A673 (cell line): ENCODE results near the gene CERS5. TPM values are rescaled to one million over a fixed set of nuclear protein-coding genes. Genes with fewer than 3 reads are reported as not detected.

Source experiments
- BruUV-seq: library from RNA; stranded (reverse); fragments of 400-500 nt; replicated peaks from 2 replicates; lab custom pipeline; 2021; lab: Mats Ljungman, UMichigan
- CTCF ChIA-PET: fragments of 300-600 bp; sonication (Branson Sonifier 250); formaldehyde crosslinking; loops from one replicate; lab custom pipeline; 2022; ENCODE audit warnings: antibody characterized with exemption; lab: Charles Lee
- POLR2A ChIA-PET: fragments of 300-600 bp; sonication (Branson Sonifier 250); formaldehyde crosslinking; loops from one replicate; lab custom pipeline; 2022; ENCODE audit warnings: antibody characterized with exemption; ENCODE audit not compliant: low non-redundant PET; lab: Charles Lee
- DNase-seq: peaks from one replicate; pipeline ENCODE4 v3.0.0-alpha.2; 2015; ENCODE audit warnings: low spot score
- H3K27ac ChIP-seq: fragments of 200-600 bp; sonication (generic); 2 replicates; pipeline ENCODE4 v1.5.1; 2016; ENCODE audit warnings: mixed run types, low read depth, mild to moderate bottlenecking, mixed read lengths, antibody characterized with exemption, low read length; ENCODE audit not compliant: poor library complexity, severe bottlenecking
- H3K27me3 ChIP-seq: fragments of 200-600 bp; sonication (generic); replicated peaks from 2 replicates; pipeline ENCODE4 v1.6.1; 2017; ENCODE audit warnings: mixed run types, low read depth, mild to moderate bottlenecking, mixed read lengths, antibody characterized with exemption, low read length; ENCODE audit not compliant: insufficient read depth, poor library complexity
- H3K36me3 ChIP-seq: fragments of 200-600 bp; sonication (generic); 2 replicates; pipeline ENCODE4 v1.6.1; 2016; ENCODE audit warnings: mixed run types, mild to moderate bottlenecking, mixed read lengths, antibody characterized with exemption, low read length; ENCODE audit not compliant: insufficient read depth, poor library complexity, severe bottlenecking
- H3K4me1 ChIP-seq: fragments of 200-600 bp; sonication (generic); 2 replicates; pipeline ENCODE4 v1.6.1; 2017; ENCODE audit warnings: mixed run types, mild to moderate bottlenecking, mixed read lengths, antibody characterized with exemption, low read length; ENCODE audit not compliant: insufficient read depth, poor library complexity, severe bottlenecking
- H3K4me3 ChIP-seq: fragments of 200-600 bp; sonication (generic); 2 replicates; pipeline ENCODE4 v1.5.1; 2016; ENCODE audit warnings: low read depth, mixed run types, mild to moderate bottlenecking, mixed read lengths, low read length; ENCODE audit not compliant: poor library complexity, severe bottlenecking
- H3K9me3 ChIP-seq: fragments of 200-600 bp; sonication (generic); 2 replicates; pipeline ENCODE4 v1.6.1; 2016; ENCODE audit warnings: mixed run types, low read depth, mild to moderate bottlenecking, mixed read lengths, antibody characterized with exemption, low read length; ENCODE audit not compliant: poor library complexity, severe bottlenecking
- EZH2 ChIP-seq: fragments of 200-600 bp; sonication (generic); IDR thresholded peaks from 2 replicates; pipeline ENCODE4 v1.6.1; 2017; ENCODE audit warnings: borderline replicate concordance, low read depth, mild to moderate bottlenecking, mixed read lengths, antibody characterized with exemption, low read length; ENCODE audit not compliant: poor library complexity, severe bottlenecking
- intact Hi-C: fragments of 100-400 bp; cut with micrococcal nuclease; formaldehyde crosslinking; loops from one replicate; pipeline ENCODE4 v1.10.0; 2022; ENCODE audit not compliant: unreplicated experiment
- total RNA-seq: library from RNA; stranded (reverse); gene quantifications from 2 replicates; pipeline ENCODE4 v1.2.3, GENCODE V29; 2021
- TF ChIP-seq, protein P1 (sequence below): fragments of 300-800, 200-600 bp; sonication (generic); conservative IDR thresholded peaks from 2 replicates; pipeline ENCODE4 v1.5.1; 2017; ENCODE audit warnings: low read depth, mild to moderate bottlenecking, antibody characterized with exemption, low read length, moderate library complexity, mixed read lengths

CERS5 gene
- total RNA-seq, 1 experiment from 2014 or later = 57.0 TPM

DNA sequence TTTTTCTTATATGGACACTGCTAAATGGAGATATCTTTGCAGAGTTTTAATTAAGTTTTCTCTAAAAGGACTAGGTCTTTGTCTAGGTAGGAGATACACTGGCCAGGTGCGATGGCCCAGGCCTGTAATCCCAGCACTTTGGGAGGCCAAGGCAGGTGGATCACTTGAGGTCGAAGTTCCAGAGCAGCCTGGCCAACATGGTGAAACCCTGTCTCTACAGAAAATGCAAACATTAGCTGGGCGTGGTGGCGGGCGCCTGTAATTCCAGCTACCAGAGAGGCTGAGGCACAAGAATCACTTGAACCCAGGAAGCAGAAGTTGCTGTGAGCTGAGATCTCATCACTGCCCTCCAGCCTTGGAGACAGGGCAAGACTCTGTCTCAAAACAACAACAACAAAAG is 17.1 kb upstream of the CERS5 start:
- Histone ChIP-seq H3K9me3 (no peaks in the 10 kb centered on the region), H3K27ac (no peak overlapping the region), H3K27me3 (no peaks in the 10 kb centered on the region), H3K36me3 (peaks cover 32% of the 10 kb centered on the region), H3K4me1 (peaks cover 49% of the 10 kb centered on the region), H3K4me3 (no peak overlapping the region)
- CTCF ChIA-PET = no interaction called here
- BruUV-seq = no TSS peak
- no peak for TF ChIP-seq EZH2
- TF ChIP-seq, protein P1, sequence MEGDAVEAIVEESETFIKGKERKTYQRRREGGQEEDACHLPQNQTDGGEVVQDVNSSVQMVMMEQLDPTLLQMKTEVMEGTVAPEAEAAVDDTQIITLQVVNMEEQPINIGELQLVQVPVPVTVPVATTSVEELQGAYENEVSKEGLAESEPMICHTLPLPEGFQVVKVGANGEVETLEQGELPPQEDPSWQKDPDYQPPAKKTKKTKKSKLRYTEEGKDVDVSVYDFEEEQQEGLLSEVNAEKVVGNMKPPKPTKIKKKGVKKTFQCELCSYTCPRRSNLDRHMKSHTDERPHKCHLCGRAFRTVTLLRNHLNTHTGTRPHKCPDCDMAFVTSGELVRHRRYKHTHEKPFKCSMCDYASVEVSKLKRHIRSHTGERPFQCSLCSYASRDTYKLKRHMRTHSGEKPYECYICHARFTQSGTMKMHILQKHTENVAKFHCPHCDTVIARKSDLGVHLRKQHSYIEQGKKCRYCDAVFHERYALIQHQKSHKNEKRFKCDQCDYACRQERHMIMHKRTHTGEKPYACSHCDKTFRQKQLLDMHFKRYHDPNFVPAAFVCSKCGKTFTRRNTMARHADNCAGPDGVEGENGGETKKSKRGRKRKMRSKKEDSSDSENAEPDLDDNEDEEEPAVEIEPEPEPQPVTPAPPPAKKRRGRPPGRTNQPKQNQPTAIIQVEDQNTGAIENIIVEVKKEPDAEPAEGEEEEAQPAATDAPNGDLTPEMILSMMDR = no peak
- intact Hi-C loops = loop anchor here (10.0 kb wide), 1 partner anchor 131 kb away; no protein-coding TSS in a partner anchor
- POLR2A ChIA-PET = interaction anchor here (0.8 kb wide), 1 partner anchor 101 kb away, joined by 18 read pairs; no protein-coding TSS in a partner anchor
- DNase-seq = no peak

DNA sequence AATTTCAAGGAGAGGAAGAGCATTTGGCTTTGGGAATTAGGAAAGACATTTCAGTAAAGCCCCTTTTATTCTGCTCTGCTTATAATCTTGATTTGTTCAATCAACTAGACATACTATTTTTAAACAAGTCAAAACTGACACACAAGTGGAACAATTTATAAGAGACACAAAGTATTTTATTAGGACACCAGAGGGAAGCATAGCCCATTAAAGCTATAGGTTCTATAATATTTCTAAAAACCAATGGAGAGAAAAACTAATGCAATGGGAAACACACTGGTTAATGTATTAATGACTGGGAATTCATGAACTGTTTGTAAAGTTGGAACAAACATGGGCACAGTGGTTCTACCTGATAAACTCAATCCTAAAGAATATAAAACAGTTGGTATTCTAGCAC is 15.3 kb upstream of the CERS5 start:
- Histone ChIP-seq H3K4me1 (peaks cover 33% of the 10 kb centered on the region), H3K36me3 (peaks cover 37% of the 10 kb centered on the region), H3K27me3 (no peaks in the 10 kb centered on the region), H3K9me3 (no peaks in the 10 kb centered on the region), H3K4me3 (no peak overlapping the region), H3K27ac (no peak overlapping the region)
- DNase-seq = no peak
- TF ChIP-seq, protein P1 = no peak
- TF ChIP-seq EZH2 = no peak
- intact Hi-C loops = loop anchor here (10.0 kb wide), 1 partner anchor 132 kb away; no protein-coding TSS in a partner anchor
- CTCF ChIA-PET = interaction anchor here (1.4 kb wide), 1 partner anchor 132 kb away, joined by 6 read pairs; no protein-coding TSS in a partner anchor
- POLR2A ChIA-PET = no interaction called here
- no TSS peak for BruUV-seq

GRCh38 chr12:50181691-50182090 is 14.5 kb upstream of the CERS5 start:
- peaks cover 25% of the 10 kb centered on the region for H3K4me1 ChIP-seq
- DNase-seq = no peak
- no peak overlapping the region for H3K4me3 ChIP-seq
- TF ChIP-seq EZH2 = no peak
- TF ChIP-seq, protein P1 = no peak
- ChIA-PET POLR2A (no interaction called here), CTCF (interaction anchor here (0.6 to 1.4 kb wide), 4 partner anchors 12 to 138 kb away, joined by 4 to 6 read pairs (median 6); no protein-coding TSS in a partner anchor)
- intact Hi-C loops = loop anchor here (10.0 kb wide), 1 partner anchor 133 kb away; no protein-coding TSS in a partner anchor
- no peaks in the 10 kb centered on the region for H3K9me3 ChIP-seq
- no peak overlapping the region for H3K27ac ChIP-seq
- H3K27me3 ChIP-seq = no peaks in the 10 kb centered on the region
- peaks cover 44% of the 10 kb centered on the region for H3K36me3 ChIP-seq
- no TSS peak for BruUV-seq
